ENCODE results near the gene C12orf42. TPM values are rescaled to one million over a fixed set of nuclear protein-coding genes. Genes with fewer than 3 reads are reported as not detected.

Gene C12orf42
- total and polyA plus RNA-seq, 10 of the 15 experiments (the other 5 are each of a cell fraction or from before 2014, with no cell fraction given): 1.4 to 7.0 (median 2.4) TPM

- H3K9ac ChIP-seq (ENCODE audit: control insufficient read depth, insufficient read depth, low read length): no peak overlapping the region
- BruUV-seq (replicated peaks): no TSS peak
- H3K9me3 ChIP-seq (replicated peaks; ENCODE audit: control insufficient read depth, insufficient read depth, low read length): no peaks in the 10 kb centered on the region; the same call in 1 of the 3 replicates
- FAIRE-seq: no peak
- H3K27ac ChIP-seq (ENCODE audit: control insufficient read depth, insufficient read depth): no peak overlapping the region
- no peaks in the 10 kb centered on the region for H3K36me3 ChIP-seq (ENCODE audit: control insufficient read depth in 2 of 2, insufficient read depth in 2 of 2, low read length in 1 of 2)
- WGBS (ENCODE audit: insufficient coverage, insufficient replicate concordance, low lambda C conversion rate, missing lambda C conversion rate): 42% methylated on average over 2 of the region's 2 CpGs
- no peaks in the 10 kb centered on the region for H3K79me2 ChIP-seq (ENCODE audit: control insufficient read depth, insufficient read depth, low read length)
- ChIA-PET CTCF (interaction anchor here (1.0 to 11.0 kb wide), 4 partner anchors 18 to 616 kb away, joined by 3 to 228 read pairs (median 43); no protein-coding TSS in a partner anchor), RAD21 (ENCODE audit: unreplicated experiment) (interaction anchor here (2.6 to 8.1 kb wide), 2 partner anchors 48 to 318 kb away, joined by 8 to 81 read pairs; no protein-coding TSS in a partner anchor), SMC1A (ENCODE audit: uncharacterized antibody, unreplicated experiment) (interaction anchor here (1.6 to 13.0 kb wide), 2 partner anchors 26 to 46 kb away, joined by 3 to 334 read pairs; no protein-coding TSS in a partner anchor), POLR2A (interaction anchor here (1.1 kb wide), 1 partner anchor 36 kb away, joined by 3 read pairs; no protein-coding TSS in a partner anchor)
- peak; percentile 11 for ATAC-seq
- no peak overlapping the region for H3K4me2 ChIP-seq (ENCODE audit: control insufficient read depth, insufficient read depth)
- in situ Hi-C loops (cut with MboI) (no loop called here), intact Hi-C loops (cut with micrococcal nuclease; ENCODE audit: unreplicated experiment) (no loop called here)
- H3K4me3 ChIP-seq: no peak overlapping the region
- peaks cover 8% of the 10 kb centered on the region; the same call in 1 of the 2 replicates for H3K4me1 ChIP-seq (ENCODE audit: control insufficient read depth, insufficient read depth, low read length)
- DNase-seq (ENCODE audit: low read depth, low spot score): no peak
- H3K27me3 ChIP-seq (replicated peaks in 1 of 2; ENCODE audit: control insufficient read depth in 2 of 2, insufficient read depth in 2 of 2, low read length in 1 of 2): no peaks in the 10 kb centered on the region
- H2AFZ ChIP-seq (ENCODE audit: control insufficient read depth, low read depth, low read length): no peak overlapping the region
- no peaks in the 10 kb centered on the region for H4K20me1 ChIP-seq (ENCODE audit: control insufficient read depth, insufficient read depth)
- TF ChIP-seq BMI1 (IDR thresholded peaks at IDR 0.05; ENCODE audit: borderline replicate concordance): peak; percentile 21; the same call in 1 of the 2 replicates
- TF ChIP-seq IKZF1 (conservative IDR thresholded peaks at IDR 0.05): peak; percentile 17; the same call in 1 of the 2 replicates
- TF ChIP-seq ZBED1 (IDR thresholded peaks at IDR 0.05; ENCODE audit: borderline replicate concordance): peak; percentile 71
- TF ChIP-seq MEF2B (IDR thresholded peaks at IDR 0.05; ENCODE audit: partially characterized antibody, poor library complexity, severe bottlenecking): no peak
- no peak for TF ChIP-seq CBX5 (IDR thresholded peaks at IDR 0.05; ENCODE audit: low read depth)
- peak; percentile 63 for TF ChIP-seq BCL3 (IDR thresholded peaks at IDR 0.05; ENCODE audit: borderline replicate concordance, insufficient read depth, low read depth, low read length, poor library complexity, severe bottlenecking)
- 0 out of 2 replicates have a peak, but pooled peaks have one; percentile 70 for TF ChIP-seq CREM (IDR thresholded peaks at IDR 0.05; ENCODE audit: low read depth)
- TF ChIP-seq FOS (IDR thresholded peaks at IDR 0.05; ENCODE audit: borderline replicate concordance, extremely low read depth, insufficient read length): no peak
- TF ChIP-seq GABPA (IDR thresholded peaks at IDR 0.05; ENCODE audit: low read depth): peak; percentile 46; the same call in 1 of the 2 replicates
- TF ChIP-seq RUNX3 (IDR thresholded peaks at IDR 0.05; ENCODE audit: low read length): peak; percentile 78
- TF ChIP-seq IRF4 (IDR thresholded peaks at IDR 0.05; ENCODE audit: low read depth, low read length): peak; percentile 68; the same call in 1 of the 2 replicates
- TF ChIP-seq CREB1 (IDR thresholded peaks at IDR 0.05; ENCODE audit: low read depth): peak; percentile 38; the same call in 1 of the 2 replicates
- TF ChIP-seq MEF2A (IDR thresholded peaks at IDR 0.05; ENCODE audit: insufficient read depth, low read depth, low read length): no peak
- TF ChIP-seq JUNB (IDR thresholded peaks at IDR 0.05): peak; percentile 97
- TF ChIP-seq NR2F1 (conservative IDR thresholded peaks at IDR 0.05): no peak
- 0 out of 2 replicates have a peak, but pooled peaks have one; percentile 14 for TF ChIP-seq ZNF217 (IDR thresholded peaks at IDR 0.05)
- peak; percentile 89 for TF ChIP-seq MTA2 (IDR thresholded peaks at IDR 0.05; ENCODE audit: low read depth)
- no peak for TF ChIP-seq ATF3 (IDR thresholded peaks at IDR 0.05; ENCODE audit: borderline replicate concordance, extremely low read depth, low read depth, low read length)
- no peak for TF ChIP-seq ZBTB40 (IDR thresholded peaks at IDR 0.05; ENCODE audit: borderline replicate concordance)
Measured at GRCh38 chr12:103498990-103499389, 3.2 kb upstream of the C12orf42 start.

Measured in GM12878 (cell line).